ENCODE data around the gene PROCR. TPM values are rescaled to one million over a fixed set of nuclear protein-coding genes. Genes with fewer than 3 reads are reported as not detected.
"Not testable (repeated sequence)": the region's sequence is repeated elsewhere in the genome, so short reads cannot be mapped to it uniquely, and the experiment has no call there.

The PROCR gene
- total RNA-seq, 2 experiments from 2014 or later = 0.35 to 0.50 TPM

DNA sequence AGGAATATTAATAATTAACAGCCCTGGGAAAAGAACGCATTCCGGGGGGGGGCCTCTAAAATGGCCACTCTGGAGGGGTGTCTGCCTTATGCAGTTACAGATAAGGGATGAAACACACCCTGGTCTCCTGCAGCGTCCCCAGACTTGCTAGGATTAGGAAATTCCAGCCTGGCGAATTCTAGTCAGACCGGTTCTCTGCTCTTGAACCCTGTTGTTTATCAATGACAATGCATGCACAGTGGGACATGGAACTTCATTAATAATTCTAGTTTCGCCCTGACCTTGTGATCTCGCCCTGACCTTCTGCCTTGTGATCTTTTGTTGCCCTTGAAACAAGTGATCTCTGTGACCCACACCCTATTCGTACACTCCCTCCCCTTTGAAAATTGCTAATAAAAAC, 17.4 kb downstream of the PROCR start:
- DNase-seq; H3K27me3 Mint-ChIP-seq; CTCF ChIA-PET; POLR2A ChIA-PET; H3K4me1 Mint-ChIP-seq; H3K36me3 Mint-ChIP-seq (ENCODE audit: low read depth); H3K4me3 Mint-ChIP-seq; H3K27ac Mint-ChIP-seq; H3K9me3 Mint-ChIP-seq: not testable (repeated sequence)

DNA sequence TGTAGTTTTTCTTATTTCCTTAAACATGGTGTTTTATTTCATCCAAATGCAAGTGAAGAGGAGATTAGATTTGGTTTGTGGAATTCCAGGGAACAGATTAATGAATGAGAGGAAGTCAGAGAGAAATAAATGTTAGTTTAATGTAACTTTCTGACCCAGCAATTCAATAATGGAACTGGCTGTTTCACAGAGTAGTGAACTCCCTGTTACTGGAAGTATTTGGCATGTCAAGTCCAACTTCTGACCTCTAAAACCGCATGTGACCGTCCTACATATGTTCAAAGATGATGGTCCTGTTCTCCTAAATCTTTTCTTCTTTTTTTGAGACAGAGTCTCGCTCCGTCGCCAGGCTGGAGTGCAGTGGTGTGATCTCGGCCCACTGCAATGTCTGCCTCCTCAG, 18.7 kb downstream of the PROCR start:
- no peak overlapping the region for H3K27ac Mint-ChIP-seq
- no peak for DNase-seq
- no peaks in the 10 kb centered on the region for H3K36me3 Mint-ChIP-seq (ENCODE audit: low read depth)
- no peaks in the 10 kb centered on the region for H3K27me3 Mint-ChIP-seq
- no peaks in the 10 kb centered on the region for H3K4me1 Mint-ChIP-seq
- POLR2A ChIA-PET = no interaction called here
- no peak overlapping the region for H3K4me3 Mint-ChIP-seq
- H3K9me3 Mint-ChIP-seq = no peaks in the 10 kb centered on the region
- CTCF ChIA-PET = interaction anchor here (0.6 kb wide), 1 partner anchor 8 kb away, joined by 3 read pairs; no protein-coding TSS in a partner anchor

DNA sequence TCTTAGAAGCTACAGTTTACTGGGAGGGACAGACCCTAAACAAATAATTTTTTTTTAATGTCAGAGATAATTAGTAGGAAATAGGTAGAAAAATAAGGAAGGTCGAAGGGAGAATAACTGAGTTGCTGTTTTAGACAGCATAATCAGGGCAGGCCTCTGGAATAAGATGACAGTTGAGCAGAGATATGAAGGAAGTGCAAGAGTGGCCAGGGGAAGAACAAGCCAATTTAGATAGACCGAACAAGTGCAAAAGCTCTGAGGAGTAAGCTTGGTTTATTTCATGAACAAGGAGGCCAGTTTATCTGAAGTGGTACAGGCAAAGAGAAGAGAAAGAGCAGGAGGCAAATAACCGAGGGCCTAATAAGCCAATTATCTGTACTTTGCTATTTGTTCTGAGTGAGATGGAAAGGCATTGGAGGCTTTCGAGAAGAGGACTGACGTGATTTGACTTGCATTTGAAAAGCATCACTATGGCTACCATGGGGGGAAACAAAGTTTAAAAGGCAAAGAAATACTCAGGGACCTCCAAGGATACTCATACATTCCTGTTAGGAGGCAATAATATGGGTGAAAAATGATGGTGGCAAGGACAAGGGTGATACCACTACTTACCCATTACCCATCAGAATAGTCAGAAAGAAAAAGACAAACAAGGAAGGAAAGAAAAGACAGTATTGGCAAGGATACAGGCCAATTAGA, 19.7 kb downstream of the PROCR start:
- peaks cover 5% of the 10 kb centered on the region for H3K36me3 Mint-ChIP-seq (ENCODE audit: low read depth)
- no peak for DNase-seq
- H3K27me3 Mint-ChIP-seq = no peaks in the 10 kb centered on the region
- no peak overlapping the region for H3K27ac Mint-ChIP-seq
- no peak overlapping the region for H3K4me3 Mint-ChIP-seq
- H3K9me3 Mint-ChIP-seq = peaks cover 4% of the 10 kb centered on the region
- no peaks in the 10 kb centered on the region for H3K4me1 Mint-ChIP-seq
- POLR2A ChIA-PET = no interaction called here
- CTCF ChIA-PET = interaction anchor here (0.6 kb wide), 1 partner anchor 9 kb away, joined by 3 read pairs; no protein-coding TSS in a partner anchor

DNA sequence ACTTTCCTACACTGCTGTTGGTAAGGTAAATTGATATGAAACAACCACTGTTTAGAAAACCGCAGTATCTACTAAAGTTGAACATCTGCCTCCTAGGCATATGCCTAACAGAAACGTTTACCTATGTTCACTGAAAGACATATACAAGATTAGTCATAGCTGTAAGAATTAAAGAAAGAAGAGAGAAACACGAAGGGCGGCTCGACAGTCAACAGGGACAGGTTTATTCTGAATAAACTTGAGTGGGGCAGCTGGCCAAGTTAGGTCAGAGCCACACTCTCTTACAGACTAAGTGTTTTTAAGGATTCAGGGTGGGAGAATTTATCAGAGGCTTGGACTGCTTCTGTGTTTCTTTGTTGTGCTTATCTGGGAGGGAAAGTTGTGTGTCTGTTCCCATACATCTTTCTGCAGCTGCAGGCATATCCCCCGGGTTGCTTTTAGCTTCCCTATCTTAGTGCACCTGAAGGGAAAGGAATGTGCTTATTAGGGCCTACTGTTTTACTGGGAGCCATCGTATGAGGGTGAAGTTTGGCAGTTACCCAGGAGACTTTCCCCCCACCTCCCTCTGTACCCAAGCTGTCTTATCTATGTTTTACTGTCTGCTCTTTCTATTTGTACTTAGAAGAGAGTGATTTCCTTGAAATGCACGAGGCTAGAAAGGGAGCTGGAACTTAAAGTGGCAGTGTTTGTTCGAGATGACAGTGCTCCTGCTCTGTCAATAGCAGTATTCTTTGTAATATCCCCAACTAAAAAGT, 20.4 kb downstream of the PROCR start:
- H3K27me3 Mint-ChIP-seq = no peaks in the 10 kb centered on the region
- H3K9me3 Mint-ChIP-seq = peaks cover 11% of the 10 kb centered on the region
- DNase-seq = no peak
- H3K4me1 Mint-ChIP-seq = no peaks in the 10 kb centered on the region
- H3K4me3 Mint-ChIP-seq = no peak overlapping the region
- CTCF ChIA-PET = no interaction called here
- POLR2A ChIA-PET = no interaction called here
- peaks cover 8% of the 10 kb centered on the region for H3K36me3 Mint-ChIP-seq (ENCODE audit: low read depth)
- H3K27ac Mint-ChIP-seq = peak overlapping the region; percentile 11

DNA sequence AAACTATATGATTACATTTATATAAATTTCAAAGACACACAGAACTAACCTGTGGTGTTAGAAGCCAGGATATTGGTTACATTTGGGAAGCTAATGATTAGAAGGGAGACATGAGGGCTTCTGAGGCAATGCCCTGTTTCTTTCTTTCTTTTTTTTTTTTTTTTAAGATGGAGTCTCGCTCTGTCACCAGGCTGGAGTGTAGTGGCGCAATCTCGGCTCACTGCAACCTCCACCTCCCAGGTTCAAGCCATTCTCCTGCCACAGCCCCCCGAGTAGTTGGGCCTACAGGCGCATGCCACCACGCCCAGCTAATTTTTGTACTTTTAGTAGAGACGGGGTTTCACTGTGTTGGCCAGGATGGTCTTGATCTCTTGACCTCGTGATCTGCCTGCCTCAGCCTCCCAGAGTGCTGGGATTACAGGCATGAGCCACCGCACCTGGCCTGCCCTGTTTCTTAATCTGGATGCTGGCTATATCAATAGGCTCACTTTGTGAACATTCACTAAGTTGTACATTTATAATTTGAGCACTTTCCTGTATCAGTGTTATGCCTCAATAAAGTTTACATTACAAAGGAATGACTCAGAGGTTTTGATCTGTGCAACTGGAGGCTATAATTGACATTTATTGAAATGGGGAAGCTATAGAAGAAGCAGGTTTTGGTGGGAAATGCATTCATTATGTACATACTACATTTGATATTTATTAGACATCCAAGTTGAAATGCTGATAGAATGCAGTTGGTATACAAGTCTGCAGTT, 21.3 kb downstream of the PROCR start:
- H3K4me3 Mint-ChIP-seq; H3K4me1 Mint-ChIP-seq; DNase-seq; POLR2A ChIA-PET; CTCF ChIA-PET; H3K27ac Mint-ChIP-seq; H3K27me3 Mint-ChIP-seq; H3K36me3 Mint-ChIP-seq (ENCODE audit: low read depth): not testable (repeated sequence)
- H3K9me3 Mint-ChIP-seq = peaks cover 13% of the 10 kb centered on the region

DNA sequence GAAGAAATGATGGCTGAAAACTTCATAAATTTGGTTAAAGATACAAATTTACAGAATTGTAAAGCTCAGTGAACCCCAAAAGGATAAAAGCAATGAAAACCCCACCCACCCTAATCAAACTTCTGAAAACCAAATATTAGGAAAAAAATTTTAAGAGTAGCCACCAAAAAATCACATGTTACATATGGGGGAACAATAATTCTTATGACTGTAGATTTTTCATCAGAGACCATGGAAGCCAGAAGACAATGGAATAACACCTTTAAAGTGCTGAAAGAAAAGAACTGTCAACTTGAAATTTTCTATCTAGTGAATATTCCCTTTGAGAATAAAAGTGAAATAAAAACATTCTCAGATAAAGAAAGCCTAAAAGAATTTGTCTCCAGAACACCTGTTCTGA, 24.4 kb downstream of the PROCR start:
- no peak for DNase-seq
- CTCF ChIA-PET = interaction anchor here (0.7 kb wide), 1 partner anchor 758 kb away, joined by 8 read pairs; no protein-coding TSS in a partner anchor
- H3K36me3 Mint-ChIP-seq (ENCODE audit: low read depth) = peaks cover 10% of the 10 kb centered on the region

DNA sequence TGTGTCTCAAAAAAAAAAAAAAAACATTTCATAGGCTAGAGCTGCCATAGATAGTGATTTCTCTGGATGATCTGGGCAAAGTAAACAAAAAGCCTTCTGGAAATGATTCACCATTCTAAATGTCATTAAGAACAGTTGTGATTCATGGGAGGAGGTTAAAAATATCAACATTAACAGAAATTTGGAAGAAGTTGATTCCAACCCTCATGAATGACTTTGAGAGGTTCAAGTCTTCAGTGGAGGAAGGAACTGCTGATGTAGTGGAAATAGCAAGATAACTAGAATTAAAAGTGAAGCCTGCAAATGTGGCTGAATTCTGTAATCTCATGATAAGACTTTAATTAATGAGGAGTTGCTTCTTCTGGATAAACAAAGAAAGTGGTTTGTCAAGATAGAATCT, 27.9 kb downstream of the PROCR start:
- Mint-ChIP-seq H3K4me1 (no peaks in the 10 kb centered on the region), H3K36me3 (ENCODE audit: low read depth) (peaks cover 10% of the 10 kb centered on the region), H3K9me3 (peaks cover 18% of the 10 kb centered on the region), H3K4me3 (no peak overlapping the region), H3K27me3 (no peaks in the 10 kb centered on the region), H3K27ac (no peak overlapping the region)
- no peak for DNase-seq
- CTCF ChIA-PET = interaction anchor here (1.2 kb wide), 1 partner anchor 52 kb away, joined by 3 read pairs; the partner anchor contains the start of gene EDEM2
- POLR2A ChIA-PET = no interaction called here

More for the DNA sequence above, 24.4 kb downstream of the PROCR start:
- H3K4me3 Mint-ChIP-seq = no peak overlapping the region
- peaks cover 18% of the 10 kb centered on the region for H3K9me3 Mint-ChIP-seq
- POLR2A ChIA-PET = no interaction called here
- no peaks in the 10 kb centered on the region for H3K27me3 Mint-ChIP-seq
- no peak overlapping the region for H3K27ac Mint-ChIP-seq
- H3K4me1 Mint-ChIP-seq = no peaks in the 10 kb centered on the region

DNA sequence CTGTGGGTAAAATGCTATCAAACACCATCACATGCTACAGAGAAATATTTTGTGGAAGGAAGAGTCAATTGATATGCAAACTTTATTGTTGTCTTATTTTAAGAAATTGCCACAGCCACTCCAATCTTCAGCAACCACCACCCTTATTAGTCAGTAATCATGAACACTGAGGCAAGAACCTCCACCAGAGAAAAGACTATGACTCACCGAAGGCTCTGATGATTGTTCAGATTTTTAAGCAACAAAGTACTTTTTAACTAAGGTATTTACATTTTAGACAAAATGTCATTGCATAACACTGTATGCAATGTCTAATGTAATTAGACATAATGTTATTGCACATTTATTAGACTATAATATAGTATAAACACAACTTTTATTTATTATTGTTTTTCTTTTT, 28.4 kb downstream of the PROCR start:
- DNase-seq = no peak
- no peak overlapping the region for H3K4me3 Mint-ChIP-seq
- peaks cover 18% of the 10 kb centered on the region for H3K9me3 Mint-ChIP-seq
- H3K36me3 Mint-ChIP-seq (ENCODE audit: low read depth) = peaks cover 10% of the 10 kb centered on the region
- POLR2A ChIA-PET = no interaction called here
- CTCF ChIA-PET = no interaction called here
- no peaks in the 10 kb centered on the region for H3K4me1 Mint-ChIP-seq
- H3K27me3 Mint-ChIP-seq = no peaks in the 10 kb centered on the region
- H3K27ac Mint-ChIP-seq = no peak overlapping the region

DNA sequence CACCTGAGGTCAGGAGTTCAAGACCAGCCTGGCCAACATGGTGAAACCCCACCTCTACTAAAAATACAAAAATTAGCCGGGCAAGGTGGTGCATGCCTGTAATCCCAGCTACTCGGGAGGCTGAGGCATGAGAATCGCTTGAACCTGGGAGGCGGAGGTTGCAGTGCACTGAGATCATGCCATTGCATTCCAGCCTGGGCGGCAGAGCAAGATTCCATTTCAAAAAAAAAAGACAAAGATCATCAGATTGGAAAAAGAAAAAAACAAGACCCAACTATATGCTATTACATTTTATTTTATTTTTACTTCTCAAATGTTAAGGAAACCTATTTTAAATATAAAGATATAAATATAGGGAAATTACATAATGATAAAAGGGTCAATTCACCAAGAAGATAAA, 29.6 kb downstream of the PROCR start:
- H3K27me3 Mint-ChIP-seq; H3K36me3 Mint-ChIP-seq (ENCODE audit: low read depth); DNase-seq; CTCF ChIA-PET; H3K4me3 Mint-ChIP-seq; H3K4me1 Mint-ChIP-seq; POLR2A ChIA-PET; H3K27ac Mint-ChIP-seq: not testable (repeated sequence)
- peaks cover 16% of the 10 kb centered on the region for H3K9me3 Mint-ChIP-seq

DNA sequence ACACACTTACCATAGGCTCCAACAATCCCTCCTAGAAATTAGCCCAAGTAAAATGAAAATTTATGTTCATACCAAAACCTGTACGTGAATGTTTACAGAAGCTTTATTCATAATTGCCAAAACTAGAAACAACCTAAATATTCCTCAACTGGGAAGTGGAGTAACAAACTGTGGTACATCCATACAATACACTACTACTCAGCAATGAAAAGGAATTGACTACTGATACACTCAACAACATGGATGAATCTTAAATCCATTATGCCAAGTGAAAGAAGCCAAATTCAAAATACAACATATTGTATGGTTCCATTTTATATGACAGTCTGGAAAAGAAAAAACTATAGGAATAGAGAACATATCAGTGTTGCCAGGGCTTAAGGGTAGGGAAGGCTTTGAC, 34.9 kb downstream of the PROCR start:
- H3K27ac Mint-ChIP-seq = no peak overlapping the region
- no peaks in the 10 kb centered on the region for H3K27me3 Mint-ChIP-seq
- H3K4me3 Mint-ChIP-seq = no peak overlapping the region
- H3K9me3 Mint-ChIP-seq = no peaks in the 10 kb centered on the region
- ChIA-PET CTCF (no interaction called here), POLR2A (no interaction called here)
- no peak for DNase-seq
- no peaks in the 10 kb centered on the region for H3K4me1 Mint-ChIP-seq
- no peaks in the 10 kb centered on the region for H3K36me3 Mint-ChIP-seq (ENCODE audit: low read depth)

DNA sequence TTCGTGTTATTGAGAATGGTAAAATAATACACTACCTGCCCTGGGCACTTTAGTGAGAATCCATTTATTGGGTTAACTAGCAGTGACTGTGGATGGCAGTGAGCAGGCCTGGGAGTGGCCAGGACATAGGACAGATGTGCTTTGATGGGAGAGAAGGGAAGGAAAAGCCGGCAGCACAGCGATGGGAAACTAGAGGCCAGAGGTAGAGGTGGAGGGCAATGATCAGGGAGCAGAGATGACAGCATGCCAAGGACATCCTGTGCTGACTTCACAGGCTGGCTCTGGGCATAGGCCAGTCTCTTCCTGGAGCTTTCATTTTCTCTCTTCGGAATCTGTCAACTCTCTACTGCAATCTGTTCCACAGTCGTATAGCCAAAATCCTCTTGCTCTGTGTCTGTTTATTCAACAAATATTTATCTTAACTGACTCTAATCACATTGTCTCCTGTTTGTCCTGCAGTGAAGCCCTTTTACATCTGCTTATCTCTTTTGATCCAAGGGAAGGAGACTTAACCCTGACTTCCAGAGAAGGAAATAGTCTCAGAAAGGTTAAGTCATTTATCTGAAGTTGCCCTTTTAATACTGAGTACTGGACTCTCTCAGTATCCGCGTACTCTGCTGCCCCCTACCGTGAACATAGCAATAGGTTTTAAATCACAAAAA, 36.2 kb downstream of the PROCR start:
- no peak overlapping the region for H3K27ac Mint-ChIP-seq
- DNase-seq = peak; percentile 90
- CTCF ChIA-PET = interaction anchor here (1.1 kb wide), 1 partner anchor 13 kb away, joined by 4 read pairs; no protein-coding TSS in a partner anchor
- H3K4me1 Mint-ChIP-seq = no peaks in the 10 kb centered on the region
- POLR2A ChIA-PET = no interaction called here
- no peaks in the 10 kb centered on the region for H3K36me3 Mint-ChIP-seq (ENCODE audit: low read depth)
- H3K27me3 Mint-ChIP-seq = no peaks in the 10 kb centered on the region
- H3K4me3 Mint-ChIP-seq = no peak overlapping the region
- H3K9me3 Mint-ChIP-seq = no peaks in the 10 kb centered on the region

DNA sequence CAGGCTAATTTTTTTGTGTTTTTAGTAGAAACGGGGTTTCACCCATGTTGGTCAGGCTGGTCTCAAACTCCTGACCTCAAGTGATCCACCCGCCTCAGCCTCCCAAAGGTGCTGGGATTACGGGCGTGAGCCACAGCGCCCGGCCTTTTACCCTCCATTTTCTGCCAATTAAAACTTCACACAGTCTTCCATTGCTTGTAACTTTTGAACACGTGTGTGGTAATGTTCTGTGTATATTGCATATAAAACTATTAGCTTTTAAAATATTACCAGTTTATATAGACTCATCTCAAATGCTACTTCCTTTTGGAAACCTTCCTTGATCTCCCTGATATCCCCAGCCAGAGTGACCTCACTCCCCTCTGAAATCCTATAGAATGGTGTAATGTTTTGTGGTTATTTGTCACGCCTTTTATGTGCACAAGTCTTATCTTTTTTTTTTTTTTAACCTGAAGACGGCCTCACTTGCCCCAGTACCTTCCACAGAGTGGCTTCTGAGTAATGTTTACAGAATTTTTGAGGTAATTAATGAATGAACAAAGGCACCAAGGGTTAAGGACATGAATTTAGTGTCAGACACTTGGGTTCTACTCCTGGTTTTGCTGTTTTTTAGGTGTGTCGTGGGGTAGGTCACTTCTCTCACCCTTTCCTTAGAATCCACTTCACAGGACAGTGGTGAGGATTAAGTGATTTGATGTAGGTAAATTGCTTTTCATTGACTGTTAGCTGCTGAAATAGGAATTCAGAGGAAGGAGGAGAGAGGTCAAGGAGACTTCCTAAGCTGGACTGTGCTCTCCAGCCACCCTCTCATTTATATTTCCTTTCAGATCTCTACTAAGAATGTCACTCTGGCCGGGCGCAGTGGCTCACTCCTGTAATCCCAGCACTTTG, 43.4 kb downstream of the PROCR start:
- H3K27ac Mint-ChIP-seq = no peak overlapping the region
- no peaks in the 10 kb centered on the region for H3K36me3 Mint-ChIP-seq (ENCODE audit: low read depth)
- H3K4me3 Mint-ChIP-seq = no peak overlapping the region
- POLR2A ChIA-PET = no interaction called here
- H3K9me3 Mint-ChIP-seq = no peaks in the 10 kb centered on the region
- no peaks in the 10 kb centered on the region for H3K4me1 Mint-ChIP-seq
- CTCF ChIA-PET = no interaction called here
- no peak for DNase-seq
- peaks cover 3% of the 10 kb centered on the region for H3K27me3 Mint-ChIP-seq

Measured in activated CD4-positive, alpha-beta T cell treated with anti-CD3 and anti-CD28 coated beads, Interleukin-2, amount 10 ng/mL, durations not matched to agents 7 days and 5 days (primary cell).